Caco-2 (cell line): ENCODE data around the gene ZNF407. TPM values are rescaled to one million over a fixed set of nuclear protein-coding genes. Genes with fewer than 3 reads are reported as not detected.

Experiments
- BruUV-seq: library from RNA; stranded (reverse); fragments of 400-500 nt; replicated peaks from 2 replicates; lab custom pipeline; 2021; lab: Mats Ljungman, UMichigan
- CTCF ChIA-PET: fragments of 300-600 bp; sonication (Branson Sonifier 250); formaldehyde crosslinking; loops from one replicate; lab custom pipeline; 2022; ENCODE audit warnings: antibody characterized with exemption; lab: Charles Lee
- POLR2A ChIA-PET: fragments of 300-600 bp; sonication (Branson Sonifier 250); formaldehyde crosslinking; loops from one replicate; lab custom pipeline; 2022; ENCODE audit warnings: antibody characterized with exemption; lab: Charles Lee
- DNase-seq, 2 experiments: peaks; one replicate each; pipeline versions ENCODE4 v3.0.0 to v3.0.0-alpha.2; 2020 to 2022
- H3K27me3 ChIP-seq: replicated peaks from 2 replicates; pipeline ENCODE4 v1.6.0; 2011; ENCODE audit warnings: low read length; ENCODE audit not compliant: control insufficient read depth, insufficient read depth
- H3K36me3 ChIP-seq: 2 replicates; pipeline ENCODE4 v1.5.1; 2011; ENCODE audit warnings: low read length; ENCODE audit not compliant: control insufficient read depth, insufficient read depth
- H3K4me1 ChIP-seq: fragments of 250-450 bp; sonication (Bioruptor Pico); 2 replicates; pipeline ENCODE4 v1.5.1; 2020; ENCODE audit warnings: mild to moderate bottlenecking
- H3K4me3 ChIP-seq: 2 replicates; pipeline ENCODE4 v1.5.1; 2011; ENCODE audit warnings: low read depth, mild to moderate bottlenecking, control low read depth, low read length
- H3K9me3 ChIP-seq: fragments of 250-450 bp; sonication (Bioruptor Pico); 2 replicates; pipeline ENCODE4 v1.5.1; 2020; ENCODE audit warnings: mild to moderate bottlenecking, moderate library complexity
- H3K27ac Mint-ChIP-seq: one replicate; pipeline ENCODE4 v1.8.0; 2022; ENCODE audit warnings: mixed read lengths; ENCODE audit not compliant: unreplicated experiment
- H3K27me3 Mint-ChIP-seq: one replicate; pipeline ENCODE4 v1.8.0; 2022; ENCODE audit warnings: mixed read lengths; ENCODE audit not compliant: insufficient read depth, unreplicated experiment
- H3K36me3 Mint-ChIP-seq: one replicate; pipeline ENCODE4 v1.8.0; 2022; ENCODE audit warnings: mild to moderate bottlenecking, mixed read lengths; ENCODE audit not compliant: insufficient read depth, unreplicated experiment
- H3K4me1 Mint-ChIP-seq: one replicate; pipeline ENCODE4 v1.8.0; 2022; ENCODE audit warnings: low read depth, mixed read lengths; ENCODE audit not compliant: unreplicated experiment
- H3K4me3 Mint-ChIP-seq: one replicate; pipeline ENCODE4 v1.8.0; 2022; ENCODE audit warnings: mild to moderate bottlenecking, moderate library complexity, mixed read lengths; ENCODE audit not compliant: unreplicated experiment
- H3K9me3 Mint-ChIP-seq: one replicate; pipeline ENCODE4 v1.8.0; 2022; ENCODE audit warnings: mixed read lengths; ENCODE audit not compliant: unreplicated experiment
- intact Hi-C: fragments of 100-400 bp; cut with micrococcal nuclease; formaldehyde crosslinking; loops from one replicate; pipeline ENCODE4 v1.10.0; 2022; ENCODE audit not compliant: unreplicated experiment
- total RNA-seq: library from RNA; stranded (reverse); gene quantifications from 2 replicates; pipeline ENCODE4 v1.2.3, GENCODE V29; 2022
- TF ChIP-seq, protein P1 (sequence below), 2 experiments: fragments of 200-600 bp in 1 of 2; IDR thresholded peaks; 1 replicate in 1 of 2; 2 replicates in 1 of 2; pipeline versions ENCODE4 v1.5.1 to v1.8.0; 2011 to 2022; ENCODE audit warnings: antibody characterized with exemption in 1 of 2, control low read depth in 1 of 2, inconsistent platforms in 1 of 2, low read depth in 1 of 2, low read length in 1 of 2, mild to moderate bottlenecking in 1 of 2, moderate library complexity in 1 of 2; ENCODE audit not compliant: insufficient read depth in 1 of 2, severe bottlenecking in 1 of 2, unreplicated experiment in 1 of 2

The ZNF407 gene
- total RNA-seq, 1 experiment from 2014 or later, result 4.7 TPM

- Histone ChIP-seq H3K9me3 (no peaks in the 10 kb centered on the region), H3K4me3 (no peak overlapping the region), H3K36me3 (no peaks in the 10 kb centered on the region), H3K27me3 (no peaks in the 10 kb centered on the region), H3K4me1 (no peaks in the 10 kb centered on the region)
- no peak overlapping the region for H3K27ac Mint-ChIP-seq
- H3K27me3 Mint-ChIP-seq, result no peaks in the 10 kb centered on the region
- no peaks in the 10 kb centered on the region for H3K9me3 Mint-ChIP-seq
- no peaks in the 10 kb centered on the region for H3K4me1 Mint-ChIP-seq
- H3K36me3 Mint-ChIP-seq, result no peaks in the 10 kb centered on the region
- CTCF ChIA-PET, result no interaction called here
- no peak for DNase-seq
- no peak overlapping the region for H3K4me3 Mint-ChIP-seq
- intact Hi-C loops, result no loop called here
- POLR2A ChIA-PET, result no interaction called here
- BruUV-seq, result no TSS peak
- TF ChIP-seq, protein P1, sequence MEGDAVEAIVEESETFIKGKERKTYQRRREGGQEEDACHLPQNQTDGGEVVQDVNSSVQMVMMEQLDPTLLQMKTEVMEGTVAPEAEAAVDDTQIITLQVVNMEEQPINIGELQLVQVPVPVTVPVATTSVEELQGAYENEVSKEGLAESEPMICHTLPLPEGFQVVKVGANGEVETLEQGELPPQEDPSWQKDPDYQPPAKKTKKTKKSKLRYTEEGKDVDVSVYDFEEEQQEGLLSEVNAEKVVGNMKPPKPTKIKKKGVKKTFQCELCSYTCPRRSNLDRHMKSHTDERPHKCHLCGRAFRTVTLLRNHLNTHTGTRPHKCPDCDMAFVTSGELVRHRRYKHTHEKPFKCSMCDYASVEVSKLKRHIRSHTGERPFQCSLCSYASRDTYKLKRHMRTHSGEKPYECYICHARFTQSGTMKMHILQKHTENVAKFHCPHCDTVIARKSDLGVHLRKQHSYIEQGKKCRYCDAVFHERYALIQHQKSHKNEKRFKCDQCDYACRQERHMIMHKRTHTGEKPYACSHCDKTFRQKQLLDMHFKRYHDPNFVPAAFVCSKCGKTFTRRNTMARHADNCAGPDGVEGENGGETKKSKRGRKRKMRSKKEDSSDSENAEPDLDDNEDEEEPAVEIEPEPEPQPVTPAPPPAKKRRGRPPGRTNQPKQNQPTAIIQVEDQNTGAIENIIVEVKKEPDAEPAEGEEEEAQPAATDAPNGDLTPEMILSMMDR (IDR thresholded peaks at IDR 0.05; ENCODE audit: insufficient read depth in 1 of 2, low read depth in 1 of 2, low read length in 1 of 2, severe bottlenecking in 1 of 2, unreplicated experiment in 1 of 2), result no peak
These were observed 191.4 kb downstream of the ZNF407 start for GRCh38 chr18:74789078-74789477.

DNA sequence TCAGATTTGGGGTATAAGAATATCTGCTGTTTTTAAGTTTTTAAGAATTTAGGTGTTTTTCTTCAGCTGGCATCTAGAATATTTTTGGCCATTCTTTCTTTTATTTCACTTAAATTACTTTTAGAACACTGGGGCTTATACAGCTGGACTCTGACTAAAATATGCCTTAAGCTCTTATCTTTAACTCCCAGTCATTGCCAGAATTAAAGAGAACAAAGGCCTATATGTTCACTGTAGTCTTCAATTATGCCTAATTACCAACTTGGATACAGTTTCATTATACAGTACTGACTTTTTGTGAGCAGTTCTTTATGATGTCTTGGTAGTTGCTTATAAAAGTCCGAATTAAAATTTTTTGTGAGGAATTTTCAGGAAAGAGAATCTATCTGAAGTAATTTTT is 192.8 kb downstream of the ZNF407 start:
- Mint-ChIP-seq H3K27ac (no peak overlapping the region), H3K9me3 (no peaks in the 10 kb centered on the region), H3K36me3 (no peaks in the 10 kb centered on the region), H3K4me1 (no peaks in the 10 kb centered on the region), H3K4me3 (no peak overlapping the region), H3K27me3 (no peaks in the 10 kb centered on the region)
- POLR2A ChIA-PET, result no interaction called here
- H3K9me3 ChIP-seq, result no peaks in the 10 kb centered on the region
- no peak for DNase-seq
- H3K36me3 ChIP-seq, result no peaks in the 10 kb centered on the region
- no peak overlapping the region for H3K4me3 ChIP-seq
- H3K4me1 ChIP-seq, result no peaks in the 10 kb centered on the region
- CTCF ChIA-PET, result no interaction called here
- no peaks in the 10 kb centered on the region for H3K27me3 ChIP-seq
- intact Hi-C loops, result loop anchor here (2.0 kb wide), 1 partner anchor 38 kb away; no protein-coding TSS in a partner anchor
- BruUV-seq, result no TSS peak
- TF ChIP-seq, protein P1 (IDR thresholded peaks at IDR 0.05; ENCODE audit: insufficient read depth in 1 of 2, low read depth in 1 of 2, low read length in 1 of 2, severe bottlenecking in 1 of 2, unreplicated experiment in 1 of 2), result no peak

- no TSS peak for BruUV-seq
- ChIA-PET POLR2A (no interaction called here), CTCF (no interaction called here)
- no peaks in the 10 kb centered on the region for H3K27me3 Mint-ChIP-seq
- H3K27ac Mint-ChIP-seq, result no peak overlapping the region
- TF ChIP-seq, protein P1 (IDR thresholded peaks at IDR 0.05; ENCODE audit: insufficient read depth in 1 of 2, low read depth in 1 of 2, low read length in 1 of 2, severe bottlenecking in 1 of 2, unreplicated experiment in 1 of 2), result no peak
- H3K4me1 Mint-ChIP-seq, result peaks cover 1% of the 10 kb centered on the region
- intact Hi-C loops, result loop anchor here (2.0 kb wide), 1 partner anchor 39 kb away; no protein-coding TSS in a partner anchor
- H3K9me3 ChIP-seq, result no peaks in the 10 kb centered on the region
- H3K4me3 ChIP-seq, result no peak overlapping the region
- DNase-seq, result no peak
- no peaks in the 10 kb centered on the region for H3K36me3 ChIP-seq
- no peaks in the 10 kb centered on the region for H3K27me3 ChIP-seq
- no peaks in the 10 kb centered on the region for H3K4me1 ChIP-seq
- H3K9me3 Mint-ChIP-seq, result no peaks in the 10 kb centered on the region
- H3K36me3 Mint-ChIP-seq, result no peaks in the 10 kb centered on the region
- H3K4me3 Mint-ChIP-seq, result no peak overlapping the region
These were observed 194.0 kb downstream of the ZNF407 start for GRCh38 chr18:74791501-74792194.
